ENCODE results near the gene SOCS1. TPM values are rescaled to one million over a fixed set of nuclear protein-coding genes. Genes with fewer than 3 reads are reported as not detected.

The SOCS1 gene
- total RNA-seq, 2 experiments from 2014 or later, result 71.3 to 71.4 TPM

- ChIA-PET POLR2A (interaction anchor here (1.1 to 1.4 kb wide), 4 partner anchors 9 to 23 kb away, joined by 3 to 13 read pairs (median 6); no protein-coding TSS in a partner anchor), CTCF (no interaction called here)
- no peak overlapping the region for H3K4me3 Mint-ChIP-seq
- Histone ChIP-seq H3K27ac (ENCODE audit: low read depth in 1 of 2, low read length in 2 of 2) (no peak overlapping the region), H3K4me3 (ENCODE audit: low read length) (no peak overlapping the region), H3K4me1 (ENCODE audit: insufficient read depth, low read length) (peaks cover 19% of the 10 kb centered on the region), H3K36me3 (ENCODE audit: insufficient read depth, low read length) (no peaks in the 10 kb centered on the region), H3K9me3 (ENCODE audit: control insufficient read depth in 1 of 2, insufficient read depth in 1 of 2, low read length in 2 of 2) (no peaks in the 10 kb centered on the region), H3K27me3 (ENCODE audit: control insufficient read depth in 1 of 2, insufficient read depth in 2 of 2, low read length in 2 of 2) (no peaks in the 10 kb centered on the region)
- H3K27me3 Mint-ChIP-seq, result no peaks in the 10 kb centered on the region
- no peaks in the 10 kb centered on the region for H3K36me3 Mint-ChIP-seq (ENCODE audit: low read depth)
- intact Hi-C loops (cut with DNase I, micrococcal nuclease), result no loop called here
- H3K9me3 Mint-ChIP-seq, result no peaks in the 10 kb centered on the region
- peaks cover 13% of the 10 kb centered on the region for H3K4me1 Mint-ChIP-seq (ENCODE audit: low read depth)
- no peak for ATAC-seq (ENCODE audit: poor library complexity)
- no peak overlapping the region for H3K27ac Mint-ChIP-seq
- TF ChIP-seq, protein P1, sequence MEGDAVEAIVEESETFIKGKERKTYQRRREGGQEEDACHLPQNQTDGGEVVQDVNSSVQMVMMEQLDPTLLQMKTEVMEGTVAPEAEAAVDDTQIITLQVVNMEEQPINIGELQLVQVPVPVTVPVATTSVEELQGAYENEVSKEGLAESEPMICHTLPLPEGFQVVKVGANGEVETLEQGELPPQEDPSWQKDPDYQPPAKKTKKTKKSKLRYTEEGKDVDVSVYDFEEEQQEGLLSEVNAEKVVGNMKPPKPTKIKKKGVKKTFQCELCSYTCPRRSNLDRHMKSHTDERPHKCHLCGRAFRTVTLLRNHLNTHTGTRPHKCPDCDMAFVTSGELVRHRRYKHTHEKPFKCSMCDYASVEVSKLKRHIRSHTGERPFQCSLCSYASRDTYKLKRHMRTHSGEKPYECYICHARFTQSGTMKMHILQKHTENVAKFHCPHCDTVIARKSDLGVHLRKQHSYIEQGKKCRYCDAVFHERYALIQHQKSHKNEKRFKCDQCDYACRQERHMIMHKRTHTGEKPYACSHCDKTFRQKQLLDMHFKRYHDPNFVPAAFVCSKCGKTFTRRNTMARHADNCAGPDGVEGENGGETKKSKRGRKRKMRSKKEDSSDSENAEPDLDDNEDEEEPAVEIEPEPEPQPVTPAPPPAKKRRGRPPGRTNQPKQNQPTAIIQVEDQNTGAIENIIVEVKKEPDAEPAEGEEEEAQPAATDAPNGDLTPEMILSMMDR (IDR thresholded peaks at IDR 0.05), result no peak
- no peak for DNase-seq
Observed at GRCh38 chr16:11241480-11242204, 14.4 kb downstream of the SOCS1 start.

DNA sequence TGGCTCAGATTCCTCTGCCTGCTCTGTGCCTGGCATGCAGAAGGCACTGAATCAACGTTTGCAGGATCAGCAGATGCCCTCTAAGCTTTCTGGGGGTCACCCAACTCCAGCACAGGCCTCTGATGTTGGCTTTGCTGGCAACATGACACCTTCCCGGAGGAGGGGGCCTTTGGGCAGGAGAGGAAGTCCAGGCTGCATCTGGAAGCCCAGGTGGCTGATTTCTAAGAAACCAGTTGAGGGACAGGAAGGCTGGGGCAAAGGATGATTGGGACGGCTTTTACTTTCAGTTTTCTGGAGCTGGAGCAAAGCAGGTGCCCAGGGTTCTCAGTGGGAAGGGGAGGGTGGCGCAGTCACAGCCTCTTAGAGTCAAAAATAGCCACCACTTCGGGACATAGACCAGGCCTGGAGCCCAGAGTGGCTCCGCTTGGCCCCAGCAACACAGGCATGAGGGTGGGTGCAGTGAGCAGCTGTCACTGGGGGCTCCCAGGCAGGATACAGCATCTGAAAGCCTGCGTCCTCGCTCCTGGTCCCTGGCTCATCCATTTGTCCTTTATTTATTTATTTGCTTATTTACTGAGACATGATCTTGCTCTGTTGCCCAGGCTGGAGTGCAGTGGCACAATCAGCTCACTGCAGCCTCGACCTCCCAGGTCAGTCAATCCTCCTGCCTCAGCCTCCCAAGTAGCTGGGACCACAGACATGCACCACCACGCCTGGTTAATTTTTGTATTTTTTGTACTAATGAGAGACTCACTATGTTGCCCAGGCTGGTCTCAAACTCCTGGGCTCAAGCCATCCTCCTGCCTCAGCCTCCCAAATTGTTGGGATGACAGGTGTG lies 15.1 kb downstream of the SOCS1 start:
- Histone ChIP-seq H3K4me3 (ENCODE audit: low read length) (no peak overlapping the region), H3K27me3 (ENCODE audit: control insufficient read depth in 1 of 2, insufficient read depth in 2 of 2, low read length in 2 of 2) (no peaks in the 10 kb centered on the region), H3K9me3 (ENCODE audit: control insufficient read depth in 1 of 2, insufficient read depth in 1 of 2, low read length in 2 of 2) (no peaks in the 10 kb centered on the region), H3K36me3 (ENCODE audit: insufficient read depth, low read length) (no peaks in the 10 kb centered on the region), H3K27ac (ENCODE audit: low read depth in 1 of 2, low read length in 2 of 2) (no peak overlapping the region), H3K4me1 (ENCODE audit: insufficient read depth, low read length) (peaks cover 19% of the 10 kb centered on the region)
- TF ChIP-seq, protein P1 (IDR thresholded peaks at IDR 0.05), result no peak
- ChIA-PET CTCF (no interaction called here), POLR2A (interaction anchor here (1.0 to 1.4 kb wide), 4 partner anchors 8 to 16 kb away, joined by 3 to 13 read pairs (median 6); no protein-coding TSS in a partner anchor)
- intact Hi-C loops (cut with DNase I, micrococcal nuclease), result no loop called here
- Mint-ChIP-seq H3K36me3 (ENCODE audit: low read depth) (no peaks in the 10 kb centered on the region), H3K9me3 (no peaks in the 10 kb centered on the region), H3K27me3 (no peaks in the 10 kb centered on the region), H3K27ac (peak overlapping the region; percentile 20), H3K4me3 (peak overlapping the region; percentile 34), H3K4me1 (ENCODE audit: low read depth) (peaks cover 13% of the 10 kb centered on the region)
- no peak for ATAC-seq (ENCODE audit: poor library complexity)
- peak in 2 of 14 experiments; percentile 29 to 60 for DNase-seq

- intact Hi-C loops (cut with DNase I, micrococcal nuclease), result no loop called here
Observed at GRCh38 chr16:11239644-11240632, 16.1 kb downstream of the SOCS1 start.

More at GRCh38 chr16:11239644-11240632, 16.1 kb downstream of the SOCS1 start:
- Histone ChIP-seq H3K27me3 (ENCODE audit: control insufficient read depth in 1 of 2, insufficient read depth in 2 of 2, low read length in 2 of 2) (no peaks in the 10 kb centered on the region), H3K4me3 (ENCODE audit: low read length) (no peak overlapping the region), H3K36me3 (ENCODE audit: insufficient read depth, low read length) (no peaks in the 10 kb centered on the region), H3K27ac (ENCODE audit: low read depth in 1 of 2, low read length in 2 of 2) (no peak overlapping the region), H3K4me1 (ENCODE audit: insufficient read depth, low read length) (peaks cover 27% of the 10 kb centered on the region), H3K9me3 (ENCODE audit: control insufficient read depth in 1 of 2, insufficient read depth in 1 of 2, low read length in 2 of 2) (no peaks in the 10 kb centered on the region)
- ChIA-PET CTCF (no interaction called here), POLR2A (interaction anchor here (1.0 to 1.4 kb wide), 4 partner anchors 7 to 15 kb away, joined by 3 to 13 read pairs (median 6); no protein-coding TSS in a partner anchor)
- TF ChIP-seq, protein P1 (IDR thresholded peaks at IDR 0.05), result no peak
- ATAC-seq (ENCODE audit: poor library complexity) (no peak), DNase-seq (no peak)
- Mint-ChIP-seq H3K36me3 (ENCODE audit: low read depth) (no peaks in the 10 kb centered on the region), H3K27ac (peak overlapping the region; percentile 20), H3K9me3 (no peaks in the 10 kb centered on the region), H3K4me1 (ENCODE audit: low read depth) (peaks cover 14% of the 10 kb centered on the region), H3K27me3 (no peaks in the 10 kb centered on the region), H3K4me3 (no peak overlapping the region)

Measured in CD4-positive, alpha-beta T cell (primary cell).